HG02852 (cell line): ENCODE results near the gene RABGAP1L.
"Not testable (repeated sequence)": the region's sequence is repeated elsewhere in the genome, so short reads cannot be mapped to it uniquely, and the experiment has no call there.

ENCODE experiments used
- ATAC-seq: cut with Tn5 transposase; IDR thresholded peaks from one replicate; pipeline ENCODE4 v1.9.1; 2021; ENCODE audit warnings: mild to moderate bottlenecking, moderate library complexity; ENCODE audit not compliant: unreplicated experiment

The RABGAP1L gene

DNA sequence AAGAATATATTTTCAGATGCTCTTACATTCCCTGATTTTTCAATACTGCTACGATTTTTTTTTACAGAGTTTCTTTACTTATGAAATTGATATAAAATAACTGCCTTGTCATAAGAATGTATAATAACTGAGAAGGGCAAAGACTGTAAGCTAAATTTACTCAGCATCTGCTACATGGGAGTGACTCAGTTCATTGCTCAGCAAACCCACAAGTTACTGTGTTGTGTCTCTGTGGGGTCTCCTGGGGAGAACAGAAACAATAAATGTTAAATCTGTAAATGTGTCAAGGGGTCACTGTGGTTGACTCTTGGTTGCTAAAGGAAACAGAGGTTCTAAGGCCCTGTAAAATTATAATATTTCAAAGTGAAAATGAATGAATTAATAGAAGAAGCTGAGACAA, 630.1 kb downstream of the RABGAP1L start:
- peak; percentile 77 for ATAC-seq

DNA sequence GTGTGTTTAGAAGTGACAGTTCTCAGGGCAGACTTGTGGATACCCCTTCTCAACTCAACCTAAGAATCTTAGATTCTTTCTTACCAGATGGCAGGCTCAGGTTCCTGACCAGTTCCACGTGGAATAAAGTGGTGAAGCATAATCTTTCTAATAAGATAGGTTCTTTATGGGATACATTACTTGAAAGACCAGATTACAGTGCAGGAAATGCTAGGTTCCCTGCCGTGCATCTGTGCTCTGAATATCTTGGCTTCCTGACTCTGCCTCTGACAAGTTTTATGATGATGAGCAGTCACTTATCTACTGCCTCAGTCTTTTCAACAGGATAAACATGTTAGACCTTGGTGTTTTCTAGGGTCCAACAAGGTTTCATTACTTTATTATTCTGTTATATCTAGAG, 632.5 kb downstream of the RABGAP1L start:
- ATAC-seq = no peak

DNA sequence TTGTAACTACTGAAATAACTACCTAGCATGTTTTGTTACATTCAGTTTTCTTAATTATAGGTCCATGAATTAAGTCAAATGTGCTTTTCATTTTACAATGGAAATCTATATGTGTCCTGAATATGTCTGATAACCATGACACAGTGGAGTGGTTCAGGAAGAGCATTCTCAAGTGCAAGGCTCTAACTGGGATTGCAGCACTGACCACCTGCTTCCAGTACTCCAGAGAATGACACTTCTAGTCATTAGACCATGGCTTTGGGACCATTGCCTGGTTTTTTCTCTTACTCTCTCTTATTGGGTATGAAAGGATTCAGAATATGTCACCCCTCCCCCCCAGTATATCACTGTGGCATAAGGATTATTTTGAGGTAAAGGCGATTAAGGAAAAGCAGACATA, 635.5 kb downstream of the RABGAP1L start:
- no peak for ATAC-seq

DNA sequence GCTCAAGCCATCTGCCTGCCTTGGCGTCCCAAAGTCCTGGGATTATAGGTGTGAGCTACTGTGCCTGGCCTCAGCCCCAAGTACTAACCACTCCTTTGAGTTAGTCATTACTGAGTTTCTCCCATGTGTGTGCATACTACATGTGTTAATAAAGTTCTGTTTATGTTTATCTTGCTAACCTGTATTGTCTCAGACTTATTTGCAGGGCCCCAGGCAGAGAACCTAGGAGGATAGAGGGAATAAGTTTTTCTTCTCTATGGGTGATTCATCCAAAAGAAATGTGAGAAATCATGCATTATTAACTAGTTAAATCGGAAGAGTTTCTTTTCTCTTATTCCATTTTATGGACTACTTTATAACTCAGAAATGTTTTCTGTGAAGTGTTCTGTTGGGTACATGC, 636.5 kb downstream of the RABGAP1L start:
- ATAC-seq = no peak

DNA sequence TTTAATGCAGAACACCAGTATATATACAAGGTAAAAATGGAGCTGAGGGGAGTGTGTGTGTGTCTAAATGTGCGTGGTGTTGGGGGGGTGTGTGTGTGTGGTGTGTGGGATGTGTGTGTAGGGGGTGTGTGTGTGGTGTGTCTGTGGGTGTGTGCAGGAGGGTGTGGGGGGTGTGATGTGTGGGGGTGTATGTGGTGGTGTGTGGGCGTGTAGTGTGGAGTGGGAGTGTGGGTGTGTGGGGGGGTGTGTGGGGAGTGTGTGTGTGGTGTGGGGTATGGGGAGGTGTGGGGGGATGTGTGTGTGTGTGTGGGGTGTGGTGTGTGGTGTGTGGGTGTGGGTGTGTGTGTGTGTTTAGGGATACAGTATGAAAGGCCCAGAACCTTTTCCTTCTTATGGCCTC, 638.1 kb downstream of the RABGAP1L start:
- no peak for ATAC-seq

DNA sequence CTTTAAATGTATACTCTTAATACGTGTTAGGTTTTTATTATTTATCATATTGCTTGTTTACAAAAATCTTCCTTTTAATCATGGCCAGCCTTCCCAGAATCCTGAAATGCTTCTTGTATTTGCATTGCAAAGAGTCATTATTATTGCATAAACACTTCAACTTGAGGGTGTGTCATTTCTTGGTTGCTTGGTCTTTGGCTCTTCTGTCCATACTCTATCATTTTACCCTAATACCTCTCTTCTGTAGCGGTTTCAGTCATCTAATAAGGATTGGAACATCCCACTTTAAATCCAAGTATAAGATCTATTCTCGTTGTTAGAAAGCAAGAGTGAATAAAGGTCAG, 639.8 kb downstream of the RABGAP1L start:
- peak; percentile 11 for ATAC-seq

DNA sequence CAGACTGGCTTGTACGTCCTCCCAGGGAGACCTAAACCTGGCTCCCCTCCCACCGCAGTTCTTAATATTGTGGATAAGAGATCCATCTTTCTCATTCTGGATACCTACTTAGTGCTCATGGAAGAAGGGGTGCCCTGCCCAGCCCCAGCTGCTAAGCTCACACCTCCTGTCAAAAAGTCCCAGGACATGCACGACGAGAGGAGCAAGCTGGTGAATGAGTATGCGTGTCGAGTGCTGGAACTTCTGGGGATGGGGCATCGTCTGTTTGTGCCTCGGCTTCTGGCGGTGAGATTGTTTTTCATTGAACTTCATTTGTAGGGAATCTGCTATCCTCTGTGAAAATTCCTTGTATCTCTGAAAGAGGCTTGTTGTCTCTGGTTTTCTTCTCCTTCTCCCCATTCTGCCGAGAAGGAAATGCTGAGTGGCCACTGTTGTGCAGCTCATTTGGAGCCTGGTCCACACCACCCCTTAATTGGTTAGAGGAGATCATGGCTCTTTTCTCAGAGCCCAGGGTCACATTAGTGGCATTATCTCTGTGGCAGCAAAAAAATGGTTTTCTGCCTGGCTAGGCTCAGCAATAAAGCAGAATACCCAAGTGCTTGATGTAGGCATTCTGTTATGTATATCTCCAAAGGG, 641.0 kb downstream of the RABGAP1L start:
- no peak for ATAC-seq

DNA sequence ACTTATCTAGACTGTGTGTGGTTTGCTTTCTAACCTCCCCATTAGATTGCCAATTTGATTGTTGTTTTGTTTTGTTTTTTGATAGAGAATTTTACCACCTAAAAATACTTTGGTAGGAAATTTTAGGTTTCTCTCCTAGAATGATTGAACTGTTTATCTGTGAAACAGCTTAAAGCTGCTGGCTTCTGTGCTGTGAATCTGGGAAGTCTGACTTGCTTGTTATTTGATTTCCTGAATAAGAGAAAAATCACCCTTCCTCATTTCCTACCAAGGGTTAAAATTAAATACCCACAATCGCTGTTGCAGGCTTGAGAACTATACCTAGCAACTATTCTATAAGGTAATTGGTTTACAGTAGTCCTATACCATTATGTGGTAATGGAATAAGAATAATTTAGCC, 641.6 kb downstream of the RABGAP1L start:
- no peak for ATAC-seq

DNA sequence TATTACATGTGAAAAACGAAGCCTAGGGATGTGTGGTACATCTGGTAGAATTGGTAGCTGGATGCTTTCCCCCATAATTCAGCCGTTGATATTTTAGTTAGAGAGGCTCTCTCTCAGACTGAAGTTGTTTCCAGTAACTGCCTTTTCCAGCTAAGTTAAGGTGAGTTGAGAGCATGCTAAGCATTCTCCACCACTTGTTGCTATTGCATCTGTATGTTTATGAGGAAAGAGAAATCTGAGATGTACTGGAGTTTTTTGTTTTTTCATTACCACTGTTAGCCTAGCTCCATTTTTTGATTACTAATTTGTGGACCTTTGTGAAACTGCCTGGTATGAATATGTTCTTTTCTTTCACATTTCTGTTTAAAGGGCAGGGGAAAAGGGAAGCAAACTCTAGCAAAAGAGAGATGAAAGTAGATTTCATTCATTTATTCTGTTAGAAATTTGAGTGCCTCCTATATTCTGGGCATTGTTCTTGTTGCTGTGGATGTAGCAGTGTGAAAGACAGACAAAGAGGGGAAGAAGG, 650.5 kb downstream of the RABGAP1L start:
- no peak for ATAC-seq

DNA sequence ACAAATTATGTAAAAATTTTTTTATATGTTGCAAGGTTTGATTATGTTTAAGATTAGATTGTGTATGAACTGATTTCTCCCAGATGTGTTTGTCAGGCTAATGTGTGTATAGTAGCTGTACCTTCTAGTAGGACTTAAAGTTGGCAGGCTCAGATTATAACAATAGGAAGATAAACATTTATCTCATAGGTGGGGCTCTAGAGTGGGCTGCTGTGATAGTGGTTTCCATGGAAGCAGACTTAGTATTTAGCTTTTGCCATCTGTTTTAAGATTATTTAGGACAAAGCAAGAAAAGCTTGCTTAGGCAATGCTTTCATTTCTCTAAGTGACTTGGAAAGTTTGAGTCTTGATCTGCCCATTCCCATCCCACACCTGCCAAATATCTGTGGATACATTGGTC, 652.7 kb downstream of the RABGAP1L start:
- ATAC-seq = no peak

DNA sequence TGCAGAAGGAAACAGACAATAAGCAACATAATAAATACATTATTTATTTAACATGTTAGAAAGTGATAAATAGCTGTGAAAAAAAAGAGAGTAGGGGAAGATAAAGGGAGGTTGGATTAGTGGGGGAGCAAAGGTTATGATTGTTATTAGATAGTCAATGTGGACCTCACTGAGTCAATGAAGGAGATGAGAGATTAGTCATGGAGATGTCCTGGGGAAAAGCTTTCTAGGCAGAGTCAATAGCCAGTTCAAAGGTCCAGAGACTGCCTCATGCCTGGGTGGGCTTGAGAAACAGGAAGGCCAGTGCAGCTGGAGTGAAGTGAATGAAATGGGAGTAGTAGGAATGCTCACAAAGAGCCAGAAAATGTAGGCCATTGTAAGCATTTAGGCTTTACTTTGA, 653.3 kb downstream of the RABGAP1L start:
- no peak for ATAC-seq

DNA sequence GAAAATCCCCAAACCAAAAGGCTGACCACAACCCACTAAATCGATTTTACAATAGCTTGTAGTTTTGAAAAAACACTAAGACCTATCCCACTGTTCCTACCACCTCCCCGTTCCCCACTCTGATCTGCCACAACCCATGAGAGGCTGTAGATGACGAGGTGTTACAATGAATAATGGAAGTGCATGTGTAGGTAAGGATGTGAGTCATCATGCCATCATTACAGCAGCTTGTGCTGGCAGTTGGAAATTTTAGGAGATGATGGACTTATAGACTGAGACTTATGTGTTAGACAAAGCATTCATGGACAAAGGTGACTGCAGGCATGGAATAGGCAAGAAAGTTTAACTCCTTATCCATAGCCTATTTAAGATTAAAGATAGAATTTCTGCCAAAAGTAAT, 655.7 kb downstream of the RABGAP1L start:
- ATAC-seq = no peak

DNA sequence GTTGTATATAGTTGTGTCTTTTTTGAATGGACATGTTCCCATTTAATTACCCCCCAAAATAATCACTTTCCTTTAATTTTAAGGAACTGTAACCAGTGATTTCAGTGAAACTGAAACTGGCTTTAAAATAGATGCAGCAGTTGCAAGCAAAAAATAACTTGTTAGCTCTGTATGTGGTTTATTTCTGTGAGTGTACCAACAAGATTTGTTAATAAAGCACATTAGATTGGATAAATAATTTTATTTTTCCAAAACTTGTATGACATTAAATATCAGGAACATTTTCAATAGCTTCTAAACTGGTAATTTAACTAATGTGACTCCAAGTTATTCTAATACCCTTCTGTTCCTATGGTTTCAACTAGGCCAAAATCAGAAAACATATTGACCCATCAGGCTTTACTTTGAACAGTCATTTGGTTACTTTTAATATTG, 656.2 kb downstream of the RABGAP1L start:
- ATAC-seq = no peak

DNA sequence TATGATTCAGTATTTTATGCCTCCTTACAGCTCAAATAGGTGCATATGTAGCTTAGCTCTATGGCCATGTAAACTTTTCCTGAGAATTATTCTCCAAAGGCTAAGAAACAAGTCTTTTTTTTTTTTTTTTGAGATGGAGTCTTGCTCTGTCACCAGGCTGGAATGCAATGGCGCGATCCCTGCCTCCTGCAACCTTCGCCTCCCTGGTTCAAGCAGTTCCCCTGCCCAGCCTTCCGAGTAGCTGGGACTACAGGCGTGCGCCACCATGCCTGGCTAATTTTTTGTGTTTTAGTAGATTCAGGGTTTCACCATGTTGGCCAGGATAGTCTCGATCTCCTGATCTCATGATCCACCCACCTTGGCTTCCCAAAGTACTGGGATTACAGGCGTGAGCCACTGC, 657.3 kb downstream of the RABGAP1L start:
- not testable (repeated sequence) for ATAC-seq

DNA sequence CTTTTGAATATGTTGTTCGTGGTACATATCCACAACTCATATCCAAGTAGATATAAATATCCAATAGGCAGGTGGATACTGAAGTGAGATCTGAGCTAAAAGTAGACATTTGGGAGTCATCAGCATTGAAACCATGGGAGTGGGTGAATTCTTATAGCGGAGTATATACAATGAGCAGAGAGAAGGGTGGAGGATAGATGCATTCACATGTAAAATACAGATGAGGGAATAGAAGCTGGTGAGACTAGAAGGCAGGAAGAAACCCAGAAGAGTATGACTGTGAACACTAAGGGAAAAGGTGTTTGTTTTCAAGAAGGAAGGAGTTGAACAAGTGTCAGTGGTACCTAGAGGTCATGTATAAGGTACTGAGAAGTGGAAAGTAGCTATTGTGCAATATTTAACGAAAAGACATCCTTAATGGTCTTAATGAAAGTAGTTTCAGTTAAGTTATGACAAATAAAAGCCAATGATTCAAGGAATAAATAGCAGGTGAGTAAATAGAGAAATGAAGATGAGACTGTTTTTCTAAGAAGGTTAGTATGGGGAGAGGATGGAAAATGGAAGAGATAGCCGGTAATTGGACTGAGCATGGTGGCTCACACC, 658.8 kb downstream of the RABGAP1L start:
- ATAC-seq = no peak

DNA sequence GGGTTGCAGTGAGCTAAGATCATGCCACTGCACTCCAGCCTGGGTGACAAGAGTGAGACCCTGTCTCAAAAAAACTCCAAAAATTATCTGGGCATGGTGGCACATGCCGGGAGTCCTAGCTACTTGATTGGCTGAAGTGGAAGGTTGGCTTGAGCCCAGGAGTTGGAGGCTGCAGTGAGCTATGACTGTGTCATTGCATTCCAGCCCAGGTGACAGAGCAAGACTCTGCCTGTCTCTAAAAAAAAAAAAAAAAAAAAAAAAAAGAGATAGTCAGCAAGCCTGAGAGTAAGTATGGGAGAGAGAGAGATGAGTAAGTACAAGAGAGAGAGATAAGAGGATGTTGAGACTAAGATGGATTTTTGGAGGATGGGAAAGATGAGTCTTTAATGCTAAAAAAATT, 659.6 kb downstream of the RABGAP1L start:
- no peak for ATAC-seq

DNA sequence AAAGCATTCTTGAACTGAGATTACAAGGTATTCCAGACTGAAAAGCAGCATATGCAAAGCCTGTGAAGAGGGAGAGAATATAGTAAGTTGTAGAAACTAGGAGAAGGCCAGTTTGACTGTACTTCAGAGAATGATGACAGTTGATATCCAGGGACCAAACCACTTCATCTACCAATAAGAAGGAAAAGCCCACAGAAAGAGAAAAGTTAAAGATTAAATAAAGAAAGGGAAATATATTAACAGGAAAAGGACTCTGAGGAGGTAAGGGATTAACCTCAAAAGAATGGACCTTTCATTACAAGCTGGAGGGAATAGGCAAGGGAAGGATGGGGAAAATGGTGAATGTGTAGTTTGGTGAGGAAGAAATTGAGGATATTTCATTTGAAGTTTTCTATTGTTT, 660.3 kb downstream of the RABGAP1L start:
- ATAC-seq = no peak

DNA sequence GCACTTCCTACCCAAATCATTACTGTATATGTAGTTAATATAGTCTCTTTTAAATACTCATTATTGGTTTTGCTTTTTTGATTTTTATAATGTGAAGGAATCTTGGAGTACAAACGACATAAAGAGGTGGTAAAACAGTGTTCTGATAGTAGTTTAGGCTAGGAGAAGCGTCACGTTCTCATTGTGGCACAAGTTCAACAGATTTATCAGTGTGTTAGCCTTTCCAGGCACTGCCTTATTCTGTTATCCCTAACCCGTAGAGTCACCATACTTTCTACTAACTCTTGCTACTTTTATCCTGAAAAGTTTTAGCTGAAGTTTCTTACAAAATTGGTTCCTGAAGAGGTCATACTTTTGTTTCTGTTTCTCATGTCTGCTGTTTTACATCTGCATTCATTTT, 665.8 kb downstream of the RABGAP1L start:
- no peak for ATAC-seq

DNA sequence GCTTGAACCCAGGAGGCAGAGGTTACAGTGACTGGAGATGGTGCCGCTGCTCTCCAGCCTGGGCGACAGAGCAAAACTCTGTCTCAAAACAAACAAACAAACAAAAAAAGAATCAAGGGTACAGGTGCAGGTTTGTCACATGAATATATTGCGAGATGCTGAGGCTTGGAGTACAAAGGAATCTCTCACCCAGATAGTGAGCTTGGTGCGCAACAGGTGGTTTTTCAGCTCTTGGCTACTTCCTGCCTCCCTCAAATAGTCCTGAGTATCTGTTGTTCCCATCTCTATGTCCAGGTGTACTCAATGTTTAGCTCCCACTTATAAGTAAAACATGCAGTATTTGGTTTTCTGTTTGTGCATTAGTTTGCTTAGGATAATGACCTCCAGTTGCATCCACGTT, 666.5 kb downstream of the RABGAP1L start:
- ATAC-seq = no peak

DNA sequence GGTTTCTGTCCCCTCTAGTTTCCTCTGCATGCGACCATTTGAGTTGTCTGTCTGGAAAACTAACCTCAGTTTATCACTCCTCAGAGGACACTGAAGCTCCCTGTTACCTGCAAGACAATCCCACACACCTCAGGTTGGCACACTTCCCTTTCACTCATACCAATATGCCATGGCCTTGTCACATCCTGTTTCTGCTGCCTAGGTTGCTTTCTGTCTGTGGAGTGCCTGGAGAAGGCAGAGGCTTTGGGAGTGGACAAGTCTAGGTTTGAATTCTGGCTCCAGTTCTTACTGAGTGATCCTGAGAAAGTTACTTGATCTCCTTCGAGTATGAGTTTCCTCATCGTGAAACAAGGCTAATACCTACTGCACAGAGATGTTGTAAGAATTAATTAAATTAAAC, 668.9 kb downstream of the RABGAP1L start:
- no peak for ATAC-seq

DNA sequence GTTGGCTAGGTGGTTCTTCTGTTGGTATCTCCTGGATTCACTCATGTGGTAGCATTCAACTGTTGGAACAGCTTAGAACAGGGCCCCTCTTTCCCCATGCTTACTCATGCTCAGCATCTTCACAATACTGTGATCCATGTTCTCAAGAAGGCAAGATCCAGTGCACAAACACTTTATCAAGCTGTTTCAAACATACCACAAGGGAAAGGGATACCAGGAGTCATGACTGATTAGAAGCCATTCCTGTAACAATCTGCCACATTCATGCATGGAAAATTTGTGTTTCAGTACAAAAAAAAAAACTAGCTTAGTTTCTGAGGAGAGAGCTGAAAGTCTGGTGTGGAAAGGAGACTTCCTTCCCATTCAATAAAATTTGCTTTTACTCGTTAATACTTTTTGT, 670.7 kb downstream of the RABGAP1L start:
- no peak for ATAC-seq

DNA sequence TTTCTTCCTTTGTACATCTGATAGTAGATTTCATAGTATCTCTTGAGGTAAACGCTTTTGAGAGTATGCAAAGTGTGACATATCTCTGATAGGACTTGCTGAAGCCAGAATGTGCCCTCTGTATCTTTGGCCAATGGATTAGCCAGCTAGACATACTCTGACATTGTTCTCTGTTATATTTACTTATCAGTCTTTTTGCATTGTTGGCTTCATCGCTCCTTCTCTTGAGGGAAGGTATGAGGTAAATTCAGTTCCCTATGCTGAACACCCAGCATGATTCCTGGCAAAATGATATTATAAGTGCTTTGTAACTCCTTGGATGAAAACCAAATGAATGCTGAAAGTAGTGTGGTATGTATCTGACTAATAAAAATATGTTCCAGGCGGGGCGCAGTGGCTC, 677.2 kb downstream of the RABGAP1L start:
- no peak for ATAC-seq

DNA sequence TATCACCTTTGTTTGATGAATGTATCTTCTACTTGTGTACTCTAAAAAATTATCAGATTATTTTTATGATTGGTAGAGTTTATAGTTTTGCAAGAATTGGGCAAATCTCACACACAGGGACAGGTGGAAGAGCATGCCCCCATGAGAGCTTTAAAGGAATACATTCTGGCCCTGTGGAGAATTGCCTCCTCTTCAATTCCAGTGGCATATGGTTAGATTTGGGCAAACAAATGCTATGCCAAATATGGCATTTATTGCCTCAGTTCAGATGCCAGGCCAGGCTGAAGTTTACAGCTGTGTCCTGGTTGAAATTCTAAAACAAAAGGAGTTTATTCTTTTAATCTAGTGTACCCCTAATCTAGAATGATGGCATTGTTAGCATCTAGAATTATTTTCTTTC, 678.1 kb downstream of the RABGAP1L start:
- ATAC-seq = no peak
